SU-DHL-6 (cell line): ENCODE data around the gene S100A7A.

Source experiments
- H2AFZ ChIP-seq: fragments of 200-600 bp; sonication (generic); 2 replicates; pipeline ENCODE4 v1.6.1; 2014; ENCODE audit warnings: low read depth, mild to moderate bottlenecking, moderate library complexity, mixed read lengths, antibody characterized with exemption, low read length; ENCODE audit not compliant: severe bottlenecking
- H3F3A ChIP-seq: fragments of 200-600 bp; shearing (Covaris generic); 2 replicates; pipeline ENCODE4 v1.6.0; 2016; ENCODE audit warnings: antibody characterized with exemption, mild to moderate bottlenecking; ENCODE audit not compliant: insufficient read depth
- H3K27ac ChIP-seq: fragments of 200-600 bp; sonication (generic); 2 replicates; pipeline ENCODE4 v1.5.1; 2016; ENCODE audit warnings: low read depth, mild to moderate bottlenecking, low read length, moderate library complexity, mixed read lengths
- H3K27me3 ChIP-seq: fragments of 200-600 bp; sonication (generic), shearing (Covaris generic); 2 replicates; pipeline ENCODE4 v1.6.0; 2014; ENCODE audit warnings: mild to moderate bottlenecking, low read length
- H3K36me3 ChIP-seq: fragments of 200-600 bp; sonication (generic); 2 replicates; pipeline ENCODE4 v1.6.1; 2014; ENCODE audit warnings: mild to moderate bottlenecking, low read length, mixed read lengths
- H3K4me2 ChIP-seq: fragments of 300-600, 200-600 bp; shearing (Covaris generic), sonication (generic); 2 replicates; pipeline ENCODE4 v1.6.0; 2014; ENCODE audit warnings: low read length, low read depth, mild to moderate bottlenecking; ENCODE audit not compliant: poor library complexity, severe bottlenecking
- H3K4me3 ChIP-seq: fragments of 200-600 bp; sonication (generic); 2 replicates; pipeline ENCODE4 v1.5.1; 2014; ENCODE audit warnings: antibody characterized with exemption, low read length, mild to moderate bottlenecking, mixed read lengths; ENCODE audit not compliant: insufficient read depth, poor library complexity, severe bottlenecking
- H3K79me2 ChIP-seq: fragments of 200-600 bp; sonication (generic); 2 replicates; pipeline ENCODE4 v1.6.1; 2014; ENCODE audit warnings: mild to moderate bottlenecking, low read length, moderate library complexity; ENCODE audit not compliant: insufficient read depth
- H3K9ac ChIP-seq: fragments of 200-600 bp; sonication (generic); 2 replicates; pipeline ENCODE4 v1.7.0; 2014; ENCODE audit warnings: mild to moderate bottlenecking, low read length
- H3K9me2 ChIP-seq: fragments of 200-600 bp; sonication (generic); replicated peaks from 2 replicates; pipeline ENCODE4 v1.6.1; 2014; ENCODE audit warnings: low read length; ENCODE audit not compliant: insufficient read depth
- H3K9me3 ChIP-seq: fragments of 200-600 bp; sonication (generic); 2 replicates; pipeline ENCODE4 v1.6.1; 2014; ENCODE audit warnings: low read length, mixed read lengths; ENCODE audit not compliant: insufficient read depth
- H4K20me1 ChIP-seq: fragments of 200-600 bp; sonication (generic); 2 replicates; pipeline ENCODE4 v1.6.1; 2014; ENCODE audit warnings: low read depth, mild to moderate bottlenecking, antibody characterized with exemption, low read length, moderate library complexity, mixed read lengths
- EZH2phosphoT487 ChIP-seq: fragments of 200-600 bp; sonication (generic), shearing (Covaris generic); conservative IDR thresholded peaks from 2 replicates; pipeline ENCODE4 v1.6.1; 2018; ENCODE audit warnings: mild to moderate bottlenecking, antibody characterized with exemption, low read length, moderate library complexity, mixed read lengths
- TF ChIP-seq, protein P1 (sequence below): fragments of 200-600 bp; sonication (generic); IDR thresholded peaks from one replicate; pipeline ENCODE4 v1.5.1; 2017; ENCODE audit warnings: antibody characterized with exemption, mild to moderate bottlenecking, low read length, moderate library complexity; ENCODE audit not compliant: insufficient read depth, poor library complexity, severe bottlenecking

S100A7A gene

GRCh38 chr1:153387785-153388184 lies 28.5 kb upstream of the S100A7A start:
- Histone ChIP-seq H2AFZ (no peak overlapping the region), H3K9me2 (no peaks in the 10 kb centered on the region), H3F3A (no peaks in the 10 kb centered on the region), H3K27me3 (no peaks in the 10 kb centered on the region), H3K9ac (no peak overlapping the region), H3K27ac (no peak overlapping the region), H3K4me3 (no peak overlapping the region), H3K36me3 (no peaks in the 10 kb centered on the region), H3K9me3 (no peaks in the 10 kb centered on the region), H4K20me1 (no peaks in the 10 kb centered on the region), H3K4me2 (no peak overlapping the region), H3K79me2 (no peaks in the 10 kb centered on the region)
- TF ChIP-seq, protein P1, sequence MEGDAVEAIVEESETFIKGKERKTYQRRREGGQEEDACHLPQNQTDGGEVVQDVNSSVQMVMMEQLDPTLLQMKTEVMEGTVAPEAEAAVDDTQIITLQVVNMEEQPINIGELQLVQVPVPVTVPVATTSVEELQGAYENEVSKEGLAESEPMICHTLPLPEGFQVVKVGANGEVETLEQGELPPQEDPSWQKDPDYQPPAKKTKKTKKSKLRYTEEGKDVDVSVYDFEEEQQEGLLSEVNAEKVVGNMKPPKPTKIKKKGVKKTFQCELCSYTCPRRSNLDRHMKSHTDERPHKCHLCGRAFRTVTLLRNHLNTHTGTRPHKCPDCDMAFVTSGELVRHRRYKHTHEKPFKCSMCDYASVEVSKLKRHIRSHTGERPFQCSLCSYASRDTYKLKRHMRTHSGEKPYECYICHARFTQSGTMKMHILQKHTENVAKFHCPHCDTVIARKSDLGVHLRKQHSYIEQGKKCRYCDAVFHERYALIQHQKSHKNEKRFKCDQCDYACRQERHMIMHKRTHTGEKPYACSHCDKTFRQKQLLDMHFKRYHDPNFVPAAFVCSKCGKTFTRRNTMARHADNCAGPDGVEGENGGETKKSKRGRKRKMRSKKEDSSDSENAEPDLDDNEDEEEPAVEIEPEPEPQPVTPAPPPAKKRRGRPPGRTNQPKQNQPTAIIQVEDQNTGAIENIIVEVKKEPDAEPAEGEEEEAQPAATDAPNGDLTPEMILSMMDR = no peak
- TF ChIP-seq EZH2phosphoT487 = no peak

GRCh38 chr1:153389401-153389800 lies 26.9 kb upstream of the S100A7A start:
- Histone ChIP-seq H3K27me3 (no peaks in the 10 kb centered on the region), H3K4me2 (no peak overlapping the region)

DNA sequence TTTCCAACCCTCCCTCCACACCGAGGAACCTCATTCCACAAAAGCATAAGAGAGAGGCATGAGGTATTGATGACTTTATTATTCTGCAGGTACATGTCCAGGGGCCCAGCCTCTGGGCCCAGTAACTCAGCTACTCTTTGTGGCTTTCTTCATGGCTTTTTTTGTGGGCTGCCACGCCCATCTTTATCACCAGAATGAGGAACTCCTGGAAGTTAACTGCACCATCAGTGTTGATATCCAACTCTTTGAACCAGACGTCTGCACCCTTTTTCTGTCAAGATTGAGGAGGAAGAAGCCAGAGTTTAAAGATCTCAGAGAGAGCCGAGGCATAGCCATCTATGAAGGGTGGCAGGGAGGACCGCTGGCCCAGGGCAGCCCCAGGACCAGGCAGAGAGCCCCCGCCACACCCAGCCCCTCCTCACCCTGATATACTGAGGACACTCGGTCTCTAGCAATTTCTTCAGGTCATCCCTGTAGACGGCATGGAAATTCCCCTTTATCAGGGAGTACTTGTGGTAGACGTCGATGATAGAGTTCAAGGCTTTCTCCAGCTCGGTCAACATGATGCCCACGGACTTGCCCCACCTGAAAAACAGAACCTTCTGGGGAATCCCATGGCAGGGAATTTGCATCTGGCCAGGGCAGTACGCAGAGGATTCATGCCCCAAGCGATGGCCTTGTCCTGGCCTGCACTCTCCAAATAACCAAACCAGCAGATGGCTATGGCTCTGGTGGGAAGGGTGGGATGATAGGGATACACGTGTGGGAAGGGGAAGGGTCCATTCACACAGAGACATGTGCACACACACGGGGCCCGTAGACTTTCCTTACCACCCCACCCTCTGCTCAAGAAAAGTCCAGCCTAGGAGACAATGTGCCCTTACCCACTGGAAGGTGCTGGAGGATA lies 26.1 kb upstream of the S100A7A start:
- Histone ChIP-seq H3K27ac (no peak overlapping the region), H3K4me3 (no peak overlapping the region), H3K4me2 (no peak overlapping the region), H3K9me2 (no peaks in the 10 kb centered on the region), H3K79me2 (no peaks in the 10 kb centered on the region), H3K27me3 (no peaks in the 10 kb centered on the region), H4K20me1 (no peaks in the 10 kb centered on the region), H3K36me3 (no peaks in the 10 kb centered on the region), H2AFZ (no peak overlapping the region), H3K9me3 (no peaks in the 10 kb centered on the region), H3F3A (no peaks in the 10 kb centered on the region), H3K9ac (no peak overlapping the region)
- TF ChIP-seq EZH2phosphoT487 = no peak
- TF ChIP-seq, protein P1 = no peak

More at GRCh38 chr1:153389401-153389800, 26.9 kb upstream of the S100A7A start:
- Histone ChIP-seq H3K9ac (no peak overlapping the region), H2AFZ (no peak overlapping the region), H3K27ac (no peak overlapping the region), H3F3A (no peaks in the 10 kb centered on the region), H4K20me1 (no peaks in the 10 kb centered on the region), H3K9me2 (no peaks in the 10 kb centered on the region), H3K79me2 (no peaks in the 10 kb centered on the region), H3K4me3 (no peak overlapping the region), H3K36me3 (no peaks in the 10 kb centered on the region), H3K9me3 (no peaks in the 10 kb centered on the region)
- no peak for TF ChIP-seq EZH2phosphoT487
- TF ChIP-seq, protein P1 = no peak
